ENCODE results near the gene GIGYF2. TPM values are rescaled to one million over a fixed set of nuclear protein-coding genes. Genes with fewer than 3 reads are reported as not detected.

Gene GIGYF2
- total and polyA plus RNA-seq, 2 of the 4 experiments (the other 2 are of a cell fraction) = 14.7 to 66.0 TPM

- CTCF ChIA-PET = no interaction called here
Measured at GRCh38 chr2:232846055-232846454, 148.9 kb downstream of the GIGYF2 start.

More at GRCh38 chr2:232846055-232846454, 148.9 kb downstream of the GIGYF2 start:
- H3K9me1 ChIP-seq (ENCODE audit: insufficient read depth, low read length) = no peaks in the 10 kb centered on the region
- TF ChIP-seq CTCF (conservative IDR thresholded peaks at IDR 0.05; ENCODE audit: low read depth, low read length) (no peak), NFE2L2 (IDR thresholded peaks at IDR 0.05; ENCODE audit: low read depth, low read length) (no peak), MAZ (IDR thresholded peaks at IDR 0.05; ENCODE audit: borderline replicate concordance, low read depth, low read length) (no peak), POLR2A (IDR thresholded peaks at IDR 0.05; ENCODE audit: low read depth, low read length) (no peak), SMC3 (IDR thresholded peaks at IDR 0.05; ENCODE audit: low read depth, low read length) (no peak), FOS (IDR thresholded peaks at IDR 0.05; ENCODE audit: low read depth, low read length) (no peak), MXI1 (IDR thresholded peaks at IDR 0.05; ENCODE audit: borderline replicate concordance, low read depth, low read length) (no peak)
- no peak overlapping the region for H3K9ac ChIP-seq (ENCODE audit: low read depth, low read length)
- H3K4me1 ChIP-seq (ENCODE audit: control insufficient read depth, insufficient read depth, low read length) = no peaks in the 10 kb centered on the region
- no peak overlapping the region for H3K56ac ChIP-seq (ENCODE audit: extremely low read depth, insufficient read depth, low read length)
- no peaks in the 10 kb centered on the region for H3K27me3 ChIP-seq (ENCODE audit: control insufficient read depth, insufficient read depth, low read length)
- no TSS peak for BruUV-seq (replicated peaks)
- H3K4me2 ChIP-seq (ENCODE audit: low read depth, low read length) = no peak overlapping the region
- no peaks in the 10 kb centered on the region for H3K9me3 ChIP-seq (ENCODE audit: control insufficient read depth, insufficient read depth, low read length)
- peaks cover 32% of the 10 kb centered on the region for H3K36me3 ChIP-seq (ENCODE audit: control insufficient read depth, insufficient read depth, low read length)
- POLR2A ChIA-PET (ENCODE audit: unreplicated experiment) = no interaction called here
- no peak overlapping the region for H3K27ac ChIP-seq (ENCODE audit: insufficient read depth, low read length)
- H2BK5ac ChIP-seq (ENCODE audit: low read depth, low read length, poor library complexity, severe bottlenecking) = no peak overlapping the region
- H2AK5ac ChIP-seq (ENCODE audit: low read depth, low read length) = no peak overlapping the region
- in situ Hi-C loops (cut with MboI; ENCODE audit: low sequenced_read_pairs) = no loop called here
- dilution Hi-C loops (cut with HindIII; ENCODE audit: low sequenced_read_pairs, unreplicated experiment) = no loop called here
- H3K79me1 ChIP-seq (ENCODE audit: low read depth in 1 of 2, low read length in 2 of 2) = 0 out of 4 replicates have a peak, but pooled peaks cover 3% of the 10 kb centered on the region in 2 experiments
- no peak overlapping the region for H2BK15ac ChIP-seq (ENCODE audit: low read depth, low read length)
- no peak overlapping the region for H3K18ac ChIP-seq (ENCODE audit: low read depth, low read length)
- H3K23ac ChIP-seq (ENCODE audit: low read depth, low read length) = no peak overlapping the region
- no peak overlapping the region for H2BK120ac ChIP-seq (ENCODE audit: low read depth, low read length)
- no peak overlapping the region for H3K14ac ChIP-seq (replicated peaks; ENCODE audit: low read depth, low read length)
- intact Hi-C loops (cut with micrococcal nuclease) = no loop called here
- H4K20me1 ChIP-seq (ENCODE audit: insufficient read depth, low read length) = no peaks in the 10 kb centered on the region
- no peak for DNase-seq
- no peak overlapping the region for H3K4ac ChIP-seq (ENCODE audit: low read depth, low read length)
- H2AFZ ChIP-seq (replicated peaks; ENCODE audit: low read length, poor library complexity) = no peak overlapping the region
- no peak overlapping the region for H4K8ac ChIP-seq (ENCODE audit: low read depth in 2 of 2, low read length in 2 of 2)
- no peak overlapping the region for H4K5ac ChIP-seq (ENCODE audit: low read depth, low read length)
- H3K4me3 ChIP-seq (ENCODE audit: insufficient read depth, low read depth, low read length) = no peak overlapping the region
- no peak overlapping the region for H4K91ac ChIP-seq (ENCODE audit: insufficient read depth, low read depth, low read length)
- H2AK9ac ChIP-seq (replicated peaks; ENCODE audit: low read depth, low read length, poor library complexity) = no peak overlapping the region
- no peak overlapping the region for H2BK20ac ChIP-seq (ENCODE audit: low read depth, low read length)
- no peak for ATAC-seq (ENCODE audit: low read depth)

Measured in IMR-90 (cell line).